GM12865 (cell line): ENCODE data around the gene KCNK10.

Source experiments
- DNase-seq: peaks from one replicate; pipeline ENCODE4 v3.0.0; 2010; ENCODE audit warnings: low read depth
- H3K4me3 ChIP-seq: 2 replicates; pipeline ENCODE4 v1.5.1; 2011; ENCODE audit warnings: mild to moderate bottlenecking, low read depth, low read length, control low read depth
- CTCF ChIP-seq: IDR thresholded peaks from 2 replicates; pipeline ENCODE4 v1.5.1; 2011; ENCODE audit warnings: low read length, control low read depth, low read depth, inconsistent platforms; ENCODE audit not compliant: insufficient read depth; ENCODE audit errors: missing control alignments

Gene KCNK10

GRCh38 chr14:88299865-88300530, 23.1 kb downstream of the KCNK10 start:
- no peak overlapping the region for H3K4me3 ChIP-seq
- TF ChIP-seq CTCF, result no peak
- DNase-seq, result no peak

DNA sequence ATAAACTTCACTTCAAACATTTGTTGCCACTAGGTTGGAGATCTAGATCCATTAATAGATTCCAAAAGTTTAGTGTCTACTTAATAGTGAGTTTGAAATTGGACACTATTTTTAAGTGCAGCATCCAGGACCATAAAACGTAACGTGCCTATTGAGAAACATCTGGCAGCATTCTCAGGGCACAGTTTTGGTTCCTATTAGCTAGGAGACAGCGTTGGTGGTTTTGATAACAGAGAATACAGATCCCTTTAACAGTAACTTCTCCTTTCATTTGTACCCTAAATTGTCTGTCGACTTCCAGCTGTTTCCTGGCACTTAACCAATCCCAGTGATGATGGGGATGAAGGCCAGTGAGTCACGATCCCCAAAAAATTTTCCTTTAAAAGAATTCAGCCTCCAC, 25.8 kb downstream of the KCNK10 start:
- no peak for TF ChIP-seq CTCF
- DNase-seq, result no peak

DNA sequence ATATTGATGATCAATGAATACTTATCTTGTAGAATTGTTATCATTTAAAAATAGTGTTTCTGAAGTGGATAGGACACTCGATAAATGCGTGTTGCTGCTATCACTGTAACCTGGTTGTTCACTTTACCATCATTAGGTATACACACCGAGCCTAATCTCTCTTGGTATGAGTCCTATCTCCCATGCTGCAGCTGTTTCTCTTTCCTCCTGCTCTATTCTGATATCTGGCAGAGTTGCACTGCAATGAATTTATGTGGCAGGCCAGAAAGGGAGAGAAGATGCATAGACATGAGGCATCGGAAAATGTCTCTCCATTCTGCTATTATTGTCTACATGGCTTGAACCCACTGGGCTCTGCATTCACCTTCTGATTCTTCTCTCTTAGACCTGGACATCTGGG, 26.7 kb downstream of the KCNK10 start:
- no peak for TF ChIP-seq CTCF
- no peak for DNase-seq
- H3K4me3 ChIP-seq, result no peak overlapping the region

More for the DNA sequence above, 25.8 kb downstream of the KCNK10 start:
- no peak overlapping the region for H3K4me3 ChIP-seq

- H3K4me3 ChIP-seq, result no peak overlapping the region
- no peak for TF ChIP-seq CTCF
Measured at GRCh38 chr14:88289996-88290395, 33.1 kb downstream of the KCNK10 start.

GRCh38 chr14:88289234-88289633, 33.8 kb downstream of the KCNK10 start:
- no peak for DNase-seq
- TF ChIP-seq CTCF, result no peak
- no peak overlapping the region for H3K4me3 ChIP-seq

More at GRCh38 chr14:88289996-88290395, 33.1 kb downstream of the KCNK10 start:
- no peak for DNase-seq

GRCh38 chr14:88286309-88286708, 36.8 kb downstream of the KCNK10 start:
- no peak for TF ChIP-seq CTCF
- no peak overlapping the region for H3K4me3 ChIP-seq
- DNase-seq, result no peak

DNA sequence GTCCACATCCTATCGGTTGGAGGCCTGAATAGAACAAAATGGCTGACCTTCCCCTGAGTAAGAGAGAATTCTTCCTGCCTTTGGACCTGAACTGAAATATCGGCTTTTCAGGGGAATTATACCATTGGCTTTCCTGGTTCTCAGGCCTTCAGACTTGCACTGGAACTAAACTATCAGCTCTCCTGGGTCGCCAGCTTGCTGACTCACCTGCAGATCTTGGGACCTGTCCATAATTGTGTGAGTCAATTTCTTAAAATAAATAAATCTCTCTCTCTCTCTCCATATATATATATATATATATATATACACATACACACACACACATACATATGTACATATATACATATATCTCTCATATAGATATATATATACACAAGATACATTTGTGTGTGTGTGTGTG, 41.6 kb downstream of the KCNK10 start:
- no peak for TF ChIP-seq CTCF
- no peak overlapping the region for H3K4me3 ChIP-seq
- DNase-seq, result no peak
